Sigmoid colon (tissue), 7 donors: ENCODE measurements around the gene LRRC28. TPM values are rescaled to one million over a fixed set of nuclear protein-coding genes. Genes with fewer than 3 reads are reported as not detected.
A peak's percentile ranks its signal among the peaks of the same experiment; 100 is the strongest.

ENCODE experiments used
- DNase-seq: peaks from one replicate; pipeline ENCODE4 v3.0.0-alpha.2; 2019
- H3K27ac ChIP-seq, 4 donors: fragments of 200-600 bp; sonication (generic); one replicate each; pipeline ENCODE4 v1.5.1; 2016 to 2019; ENCODE audit warnings: mild to moderate bottlenecking in 1 of 4
- H3K27me3 ChIP-seq, 3 donors: fragments of 200-600 bp; sonication (generic); one replicate each; pipeline ENCODE4 v1.5.1; 2019; ENCODE audit warnings: mild to moderate bottlenecking in 1 of 3
- H3K36me3 ChIP-seq, 4 donors: fragments of 200-600 bp; sonication (generic); one replicate each; pipeline ENCODE4 v1.5.1; 2016 to 2019
- H3K4me1 ChIP-seq, 4 donors: fragments of 200-600 bp; sonication (generic); one replicate each; pipeline ENCODE4 v1.5.1; 2017 to 2019
- H3K4me3 ChIP-seq, 4 donors: fragments of 200-600 bp; sonication (generic); one replicate each; pipeline ENCODE4 v1.5.1; 2017 to 2019; ENCODE audit warnings: mild to moderate bottlenecking in 2 of 4, moderate library complexity in 1 of 4
- H3K9me3 ChIP-seq, 4 donors: fragments of 200-600 bp in 3 of 4; sonication (generic) in 3 of 4; one replicate each; pipeline versions ENCODE4 v1.5.1 to v1.6.1; 2013 to 2019
- CTCF ChIP-seq, 4 experiments: fragments of 450-650 bp in 3 of 4; fragments of 200-600 bp in 1 of 4; IDR thresholded peaks; one replicate each; pipeline ENCODE4 v1.5.1; 2016 to 2019; ENCODE audit warnings: antibody characterized with exemption in 4 of 4, mild to moderate bottlenecking in 3 of 4, moderate library complexity in 2 of 4
- EP300 ChIP-seq, 4 donors: sonication (generic); formaldehyde crosslinking; IDR thresholded peaks; one replicate each; pipeline ENCODE4 v1.6.1; 2017; ENCODE audit warnings: antibody characterized with exemption in 4 of 4
- POLR2A ChIP-seq, 2 donors: fragments of 450-650 bp; IDR thresholded peaks; one replicate each; pipeline ENCODE4 v1.6.1; 2016; ENCODE audit warnings: antibody characterized with exemption in 2 of 2, mild to moderate bottlenecking in 2 of 2, moderate library complexity in 2 of 2
- POLR2AphosphoS5 ChIP-seq, 4 donors: sonication (generic); formaldehyde crosslinking; IDR thresholded peaks; one replicate each; pipeline ENCODE4 v1.6.1; 2017; ENCODE audit warnings: antibody characterized with exemption in 4 of 4
- WGBS, 2 donors: extraction: QIAGEN DNeasy Blood & Tissue Kit; methylation state at CpG; one replicate each; pipeline ENCODE4 v1.1.7; 2013; 5-methylcytosine and 5-hydroxymethylcytosine counted together
- intact Hi-C: fragments of 100-400 bp; cut with DNase I; formaldehyde crosslinking; loops from one replicate; pipeline ENCODE4 v1.15.1; 2023
- polyA plus RNA-seq, 3 donors: library from polyadenylated mRNA; stranded (reverse); fragments of 200-250 nt; gene quantifications; one replicate each; pipeline ENCODE4 v1.2.3, GENCODE V29; 2013
- total RNA-seq, 4 donors: library from RNA; depleted of rRNA; stranded (reverse); fragments of >200 nt; gene quantifications; one replicate each; pipeline ENCODE4 v1.1.0, GENCODE V29; 2016
- donor health status: healthy with polysubstance abuse.
- donor health status: Bipolar disorder and iron deficiency.
- donor health status: healthy.

The LRRC28 gene
- total RNA-seq (10 to 100 TPM; 23.1 to 52.3 (median 25.6) TPM), polyA plus RNA-seq (10 to 100 TPM; 13.6 to 27.0 (median 22.2) TPM)

- TF ChIP-seq CTCF (IDR thresholded peaks at IDR 0.05) (no peak), EP300 (IDR thresholded peaks at IDR 0.05) (no peak), POLR2AphosphoS5 (IDR thresholded peaks at IDR 0.05) (peak; percentile 94 to 100 (median 99)), POLR2A (IDR thresholded peaks at IDR 0.05) (peak; percentile 91 to 98)
- peak; percentile 99 for DNase-seq
- intact Hi-C loops, result no loop called here
- Histone ChIP-seq H3K9me3 (no peaks in the 10 kb centered on the region), H3K4me3 (peak within 1 kb of the TSS; percentile 71 to 80 (median 72)), H3K27me3 (no peaks in the 10 kb centered on the region), H3K36me3 (peaks cover 0 to 3% (median 1%) of the 10 kb centered on the region in 4 donors), H3K4me1 (peaks cover 0 to 51% (median 34%) of the 10 kb centered on the region in 4 donors), H3K27ac (peak within 1 kb of the TSS; percentile 90 to 95 (median 93))
- 1% methylated on average over 90 of the region's 90 CpGs for WGBS, 2 donors
Measured at GRCh38 chr15:99250857-99251841, at the start of gene LRRC28. Gene LRRC28 (plus strand): TSS chr15:99251481. CDS start chr15:99255958, 4,477 bp downstream.

- Histone ChIP-seq H3K4me1 (no peaks in the 10 kb centered on the region), H3K4me3 (no peak overlapping the region), H3K36me3 (peaks cover 0 to 15% (median 4%) of the 10 kb centered on the region in 4 donors), H3K27me3 (no peaks in the 10 kb centered on the region), H3K9me3 (no peaks in the 10 kb centered on the region), H3K27ac (peak overlapping the region in 3 of 4 donors; percentile 11 to 40 (median 27))
- no peak for DNase-seq
- intact Hi-C loops, result no loop called here
- TF ChIP-seq EP300 (IDR thresholded peaks at IDR 0.05), result no peak
- WGBS, 2 donors, result 30 to 34% methylated on average over 2 of the region's 2 CpGs
Measured at GRCh38 chr15:99202176-99202552, 49.1 kb upstream of the LRRC28 start.

- TF ChIP-seq CTCF (IDR thresholded peaks at IDR 0.05) (no peak), POLR2A (IDR thresholded peaks at IDR 0.05) (no peak), POLR2AphosphoS5 (IDR thresholded peaks at IDR 0.05) (no peak), EP300 (IDR thresholded peaks at IDR 0.05) (no peak)
- Histone ChIP-seq H3K36me3 (no peaks in the 10 kb centered on the region), H3K27me3 (no peaks in the 10 kb centered on the region), H3K9me3 (no peaks in the 10 kb centered on the region), H3K4me3 (no peak overlapping the region), H3K4me1 (peaks cover 0 to 45% (median 33%) of the 10 kb centered on the region in 4 donors), H3K27ac (no peak overlapping the region)
- DNase-seq, result no peak
- intact Hi-C loops, result no loop called here
- WGBS, 2 donors, result 89 to 91% methylated on average over 3 of the region's 3 CpGs
Measured at GRCh38 chr15:99207672-99208071, 43.6 kb upstream of the LRRC28 start.

- peaks cover 0 to 59% (median 45%) of the 10 kb centered on the region in 4 donors for H3K4me1 ChIP-seq
- peak overlapping the region in 2 of 4 donors; percentile 82 to 90 for H3K27ac ChIP-seq
- no peaks in the 10 kb centered on the region for H3K27me3 ChIP-seq
- no peak for DNase-seq
- TF ChIP-seq POLR2AphosphoS5 (IDR thresholded peaks at IDR 0.05), result no peak
- no peak for TF ChIP-seq CTCF (IDR thresholded peaks at IDR 0.05)
- no peak for TF ChIP-seq EP300 (IDR thresholded peaks at IDR 0.05)
- no peak for TF ChIP-seq POLR2A (IDR thresholded peaks at IDR 0.05)
- H3K4me3 ChIP-seq, result no peak overlapping the region
- H3K9me3 ChIP-seq, result no peaks in the 10 kb centered on the region
- intact Hi-C loops, result loop anchor here (1.0 kb wide), 1 partner anchor 38 kb away; no protein-coding TSS in a partner anchor
- 86 to 91% methylated on average over 2 of the region's 2 CpGs for whole genome bisulfite sequencing, 2 donors
- H3K36me3 ChIP-seq, result no peaks in the 10 kb centered on the region
Measured at GRCh38 chr15:99209326-99209725, 42.0 kb upstream of the LRRC28 start.

GRCh38 chr15:99210334-99210733, 40.9 kb upstream of the LRRC28 start:
- H3K27me3 ChIP-seq, result no peaks in the 10 kb centered on the region
- TF ChIP-seq POLR2A (IDR thresholded peaks at IDR 0.05) (no peak), POLR2AphosphoS5 (IDR thresholded peaks at IDR 0.05) (peak; percentile 76 to 91 (median 83)), CTCF (IDR thresholded peaks at IDR 0.05) (no peak), EP300 (IDR thresholded peaks at IDR 0.05) (peak; percentile 93 to 100 (median 97))
- peak overlapping the region; percentile 82 to 90 (median 82) for H3K27ac ChIP-seq
- peaks cover 0 to 59% (median 45%) of the 10 kb centered on the region in 4 donors for H3K4me1 ChIP-seq
- DNase-seq, result peak; percentile 76
- H3K36me3 ChIP-seq, result peaks cover 0 to 5% (median 2%) of the 10 kb centered on the region in 4 donors
- no peak overlapping the region for H3K4me3 ChIP-seq
- no peaks in the 10 kb centered on the region for H3K9me3 ChIP-seq
- intact Hi-C loops, result loop anchor here (5.0 to 10.0 kb wide), 2 partner anchors 88 to 266 kb away; no protein-coding TSS in a partner anchor
